ENCODE measurements around the gene TRIO. TPM values are rescaled to one million over a fixed set of nuclear protein-coding genes. Genes with fewer than 3 reads are reported as not detected.

Gene TRIO
- total and polyA plus RNA-seq, 2 donors (not counting 1 experiment from before 2014, with no cell fraction given) = 134 to 281 TPM

- H3K27me3 ChIP-seq (ENCODE audit: control insufficient read depth, insufficient read depth, low read length) = no peaks in the 10 kb centered on the region
- peaks cover 100% of the 10 kb centered on the region for H3K79me2 ChIP-seq (ENCODE audit: control insufficient read depth, insufficient read depth, low read length)
- H4K20me1 ChIP-seq (ENCODE audit: control insufficient read depth, extremely low read depth, insufficient read depth, low read length) = no peaks in the 10 kb centered on the region
- DNase-seq (ENCODE audit: low read depth in 2 of 2) = no peak
- peaks cover 54% of the 10 kb centered on the region for H3K4me1 ChIP-seq (ENCODE audit: control insufficient read depth, extremely low read depth, insufficient read depth, low read length)
- H2AFZ ChIP-seq (ENCODE audit: low read length) = no peak overlapping the region
- H3K9me3 ChIP-seq (ENCODE audit: control insufficient read depth, insufficient read depth, low read depth, low read length) = no peaks in the 10 kb centered on the region
- H3K36me3 ChIP-seq (ENCODE audit: control insufficient read depth, insufficient read depth, low read length) = no peaks in the 10 kb centered on the region
- no peak overlapping the region for H3K9ac ChIP-seq (ENCODE audit: insufficient read depth, low read length)
- H3K4me3 ChIP-seq (replicated peaks in 1 of 4; ENCODE audit: control extremely low read depth in 1 of 4, insufficient read depth in 1 of 4, low read depth in 3 of 4, low read length in 4 of 4) = no peak overlapping the region
- TF ChIP-seq CTCF (conservative IDR thresholded peaks at IDR 0.05 in 1 of 2, IDR thresholded peaks at IDR 0.05 in 1 of 2; ENCODE audit: low read depth in 1 of 2, low read length in 2 of 2) (no peak), EZH2 (IDR thresholded peaks at IDR 0.05; ENCODE audit: low read length, missing control alignments) (no peak)
- H3K4me2 ChIP-seq (ENCODE audit: extremely low read depth, insufficient read depth, low read length) = no peak overlapping the region
- peak overlapping the region; percentile 17 for H3K27ac ChIP-seq (ENCODE audit: insufficient read depth, low read length)
These were observed 38.3 kb downstream of the TRIO start for GRCh38 chr5:14181299-14181968.

GRCh38 chr5:14182761-14183160 lies 39.6 kb downstream of the TRIO start:
- peaks cover 100% of the 10 kb centered on the region for H3K79me2 ChIP-seq (ENCODE audit: control insufficient read depth, insufficient read depth, low read length)
- no peak overlapping the region for H3K4me3 ChIP-seq (replicated peaks in 1 of 4; ENCODE audit: control extremely low read depth in 1 of 4, insufficient read depth in 1 of 4, low read depth in 3 of 4, low read length in 4 of 4)
- H3K9ac ChIP-seq (ENCODE audit: insufficient read depth, low read length) = no peak overlapping the region
- H3K27me3 ChIP-seq (ENCODE audit: control insufficient read depth, insufficient read depth, low read length) = no peaks in the 10 kb centered on the region
- H2AFZ ChIP-seq (ENCODE audit: low read length) = no peak overlapping the region
- H4K20me1 ChIP-seq (ENCODE audit: control insufficient read depth, extremely low read depth, insufficient read depth, low read length) = no peaks in the 10 kb centered on the region
- DNase-seq (ENCODE audit: low read depth in 2 of 2) = no peak
- H3K36me3 ChIP-seq (ENCODE audit: control insufficient read depth, insufficient read depth, low read length) = no peaks in the 10 kb centered on the region
- TF ChIP-seq EZH2 (IDR thresholded peaks at IDR 0.05; ENCODE audit: low read length, missing control alignments) = no peak
- no peak for TF ChIP-seq CTCF (conservative IDR thresholded peaks at IDR 0.05 in 1 of 2, IDR thresholded peaks at IDR 0.05 in 1 of 2; ENCODE audit: low read depth in 1 of 2, low read length in 2 of 2)
- peaks cover 58% of the 10 kb centered on the region for H3K4me1 ChIP-seq (ENCODE audit: control insufficient read depth, extremely low read depth, insufficient read depth, low read length)
- H3K27ac ChIP-seq (ENCODE audit: insufficient read depth, low read length) = peak overlapping the region; percentile 86
- H3K9me3 ChIP-seq (ENCODE audit: control insufficient read depth, insufficient read depth, low read depth, low read length) = no peaks in the 10 kb centered on the region
- peak overlapping the region; percentile 55 for H3K4me2 ChIP-seq (ENCODE audit: extremely low read depth, insufficient read depth, low read length)

GRCh38 chr5:14183187-14183939 lies 40.2 kb downstream of the TRIO start:
- peak overlapping the region; percentile 27 for H3K9ac ChIP-seq (ENCODE audit: insufficient read depth, low read length)
- no peaks in the 10 kb centered on the region for H3K9me3 ChIP-seq (ENCODE audit: control insufficient read depth, insufficient read depth, low read depth, low read length)
- TF ChIP-seq CTCF (conservative IDR thresholded peaks at IDR 0.05 in 1 of 2, IDR thresholded peaks at IDR 0.05 in 1 of 2; ENCODE audit: low read depth in 1 of 2, low read length in 2 of 2) (no peak), EZH2 (IDR thresholded peaks at IDR 0.05; ENCODE audit: low read length, missing control alignments) (no peak)
- H2AFZ ChIP-seq (ENCODE audit: low read length) = no peak overlapping the region
- peak overlapping the region; percentile 86 for H3K27ac ChIP-seq (ENCODE audit: insufficient read depth, low read length)
- peak overlapping the region; percentile 55 for H3K4me2 ChIP-seq (ENCODE audit: extremely low read depth, insufficient read depth, low read length)
- no peaks in the 10 kb centered on the region for H3K27me3 ChIP-seq (ENCODE audit: control insufficient read depth, insufficient read depth, low read length)
- peak; percentile 36 to 49 for DNase-seq (ENCODE audit: low read depth in 2 of 2)
- peaks cover 100% of the 10 kb centered on the region for H3K79me2 ChIP-seq (ENCODE audit: control insufficient read depth, insufficient read depth, low read length)
- no peaks in the 10 kb centered on the region for H4K20me1 ChIP-seq (ENCODE audit: control insufficient read depth, extremely low read depth, insufficient read depth, low read length)
- peak overlapping the region in 3 of 4 experiments; percentile 13 to 47 (median 17) for H3K4me3 ChIP-seq (replicated peaks in 1 of 4; ENCODE audit: control extremely low read depth in 1 of 4, insufficient read depth in 1 of 4, low read depth in 3 of 4, low read length in 4 of 4)
- H3K36me3 ChIP-seq (ENCODE audit: control insufficient read depth, insufficient read depth, low read length) = no peaks in the 10 kb centered on the region
- H3K4me1 ChIP-seq (ENCODE audit: control insufficient read depth, extremely low read depth, insufficient read depth, low read length) = peaks cover 57% of the 10 kb centered on the region
